Tibial nerve (tissue), 4 donors: ENCODE measurements around the gene ATP11A. TPM values are rescaled to one million over a fixed set of nuclear protein-coding genes. Genes with fewer than 3 reads are reported as not detected.

Source experiments
- DNase-seq, 2 donors: peaks; one replicate each; pipeline ENCODE4 v3.0.0-alpha.2; 2019; ENCODE audit warnings: low spot score in 2 of 2
- H3K27ac ChIP-seq, 4 donors: fragments of 200-600 bp; sonication (generic) in 3 of 4; one replicate each; pipeline ENCODE4 v1.5.1; 2017 to 2019; ENCODE audit warnings: mild to moderate bottlenecking in 1 of 4
- H3K27me3 ChIP-seq, 2 donors: fragments of 200-600 bp; sonication (generic) in 1 of 2; one replicate each; pipeline versions ENCODE4 v1.5.1 to v1.6.0; 2017 to 2019
- H3K36me3 ChIP-seq, 3 donors: fragments of 200-600 bp; sonication (generic); one replicate each; pipeline ENCODE4 v1.5.1; 2018 to 2019
- H3K4me1 ChIP-seq, 4 donors: fragments of 200-600 bp; sonication (generic) in 3 of 4; one replicate each; pipeline ENCODE4 v1.5.1; 2017 to 2019
- H3K4me3 ChIP-seq, 4 donors: fragments of 200-600 bp; sonication (generic) in 3 of 4; one replicate each; pipeline ENCODE4 v1.5.1; 2017 to 2019; ENCODE audit warnings: mild to moderate bottlenecking in 1 of 4, moderate library complexity in 1 of 4
- H3K9me3 ChIP-seq, 4 donors: fragments of 200-600 bp; sonication (generic) in 3 of 4; one replicate each; pipeline ENCODE4 v1.5.1; 2017 to 2019
- EP300 ChIP-seq, 2 donors: sonication (generic); formaldehyde crosslinking; IDR thresholded peaks; one replicate each; pipeline ENCODE4 v1.6.1; 2017; ENCODE audit warnings: antibody characterized with exemption in 2 of 2, mild to moderate bottlenecking in 1 of 2
- POLR2A ChIP-seq, 2 donors: fragments of 450-650 bp; IDR thresholded peaks; one replicate each; pipeline ENCODE4 v1.6.1; 2017; ENCODE audit warnings: antibody characterized with exemption in 2 of 2, mild to moderate bottlenecking in 2 of 2, moderate library complexity in 2 of 2
- WGBS, 2 donors: methylation state at CpG; one replicate each; pipeline ENCODE4 v1.1.5; 2018; 5-methylcytosine and 5-hydroxymethylcytosine counted together
- total RNA-seq, 4 donors: library from RNA; depleted of rRNA; stranded (reverse); fragments of >200 nt; gene quantifications; one replicate each; pipeline ENCODE4 v1.1.0, GENCODE V29; 2016
- TF ChIP-seq, protein P1 (sequence below), 5 experiments: fragments of 200-600 bp in 3 of 5; fragments of 450-650 bp in 2 of 5; sonication (generic) in 3 of 5; IDR thresholded peaks; one replicate each; pipeline ENCODE4 v1.5.1; 2016 to 2019; ENCODE audit warnings: antibody characterized with exemption in 5 of 5, mild to moderate bottlenecking in 3 of 5, moderate library complexity in 2 of 5

ATP11A gene
- total RNA-seq, 4 donors from 2014 or later = 24.7 to 61.5 (median 35.0) TPM

- no peaks in the 10 kb centered on the region for H3K27me3 ChIP-seq
- 87 to 88% methylated on average over 22 to 25 of the region's 25 CpGs for WGBS, 2 donors
- no peak for DNase-seq
Observed at GRCh38 chr13:112768795-112769481, 79.1 kb downstream of the ATP11A start.

GRCh38 chr13:112769615-112770014 is 79.8 kb downstream of the ATP11A start:
- DNase-seq = no peak
- Histone ChIP-seq H3K4me1 (peaks cover 0 to 5% (median 2%) of the 10 kb centered on the region in 4 donors), H3K36me3 (peaks cover 0 to 16% (median 0%) of the 10 kb centered on the region in 3 donors), H3K9me3 (no peaks in the 10 kb centered on the region), H3K4me3 (no peak overlapping the region), H3K27ac (no peak overlapping the region), H3K27me3 (no peaks in the 10 kb centered on the region)
- 83 to 85% methylated on average over 17 to 18 of the region's 18 CpGs for WGBS, 2 donors
- TF ChIP-seq EP300 (IDR thresholded peaks at IDR 0.05) = no peak
- TF ChIP-seq POLR2A (IDR thresholded peaks at IDR 0.05) = no peak
- TF ChIP-seq, protein P1, sequence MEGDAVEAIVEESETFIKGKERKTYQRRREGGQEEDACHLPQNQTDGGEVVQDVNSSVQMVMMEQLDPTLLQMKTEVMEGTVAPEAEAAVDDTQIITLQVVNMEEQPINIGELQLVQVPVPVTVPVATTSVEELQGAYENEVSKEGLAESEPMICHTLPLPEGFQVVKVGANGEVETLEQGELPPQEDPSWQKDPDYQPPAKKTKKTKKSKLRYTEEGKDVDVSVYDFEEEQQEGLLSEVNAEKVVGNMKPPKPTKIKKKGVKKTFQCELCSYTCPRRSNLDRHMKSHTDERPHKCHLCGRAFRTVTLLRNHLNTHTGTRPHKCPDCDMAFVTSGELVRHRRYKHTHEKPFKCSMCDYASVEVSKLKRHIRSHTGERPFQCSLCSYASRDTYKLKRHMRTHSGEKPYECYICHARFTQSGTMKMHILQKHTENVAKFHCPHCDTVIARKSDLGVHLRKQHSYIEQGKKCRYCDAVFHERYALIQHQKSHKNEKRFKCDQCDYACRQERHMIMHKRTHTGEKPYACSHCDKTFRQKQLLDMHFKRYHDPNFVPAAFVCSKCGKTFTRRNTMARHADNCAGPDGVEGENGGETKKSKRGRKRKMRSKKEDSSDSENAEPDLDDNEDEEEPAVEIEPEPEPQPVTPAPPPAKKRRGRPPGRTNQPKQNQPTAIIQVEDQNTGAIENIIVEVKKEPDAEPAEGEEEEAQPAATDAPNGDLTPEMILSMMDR (IDR thresholded peaks at IDR 0.05) = no peak

More at GRCh38 chr13:112768795-112769481, 79.1 kb downstream of the ATP11A start:
- Histone ChIP-seq H3K36me3 (peaks cover 0 to 11% (median 0%) of the 10 kb centered on the region in 3 donors), H3K9me3 (no peaks in the 10 kb centered on the region), H3K27ac (no peak overlapping the region), H3K4me3 (no peak overlapping the region), H3K4me1 (peaks cover 0 to 5% (median 2%) of the 10 kb centered on the region in 4 donors)
- TF ChIP-seq, protein P1 (IDR thresholded peaks at IDR 0.05) = no peak
- TF ChIP-seq POLR2A (IDR thresholded peaks at IDR 0.05) = no peak

- WGBS, 2 donors = 82 to 87% methylated on average over 26 of the region's 26 CpGs
- TF ChIP-seq POLR2A (IDR thresholded peaks at IDR 0.05) (no peak), EP300 (IDR thresholded peaks at IDR 0.05) (no peak)
- TF ChIP-seq, protein P1 (IDR thresholded peaks at IDR 0.05) = no peak
- Histone ChIP-seq H3K27me3 (no peaks in the 10 kb centered on the region), H3K4me1 (peaks cover 0 to 5% (median 2%) of the 10 kb centered on the region in 4 donors), H3K9me3 (no peaks in the 10 kb centered on the region), H3K4me3 (no peak overlapping the region), H3K36me3 (peaks cover 0 to 21% (median 0%) of the 10 kb centered on the region in 3 donors), H3K27ac (no peak overlapping the region)
- DNase-seq = no peak
Observed at GRCh38 chr13:112770504-112770903, 80.7 kb downstream of the ATP11A start.

DNA sequence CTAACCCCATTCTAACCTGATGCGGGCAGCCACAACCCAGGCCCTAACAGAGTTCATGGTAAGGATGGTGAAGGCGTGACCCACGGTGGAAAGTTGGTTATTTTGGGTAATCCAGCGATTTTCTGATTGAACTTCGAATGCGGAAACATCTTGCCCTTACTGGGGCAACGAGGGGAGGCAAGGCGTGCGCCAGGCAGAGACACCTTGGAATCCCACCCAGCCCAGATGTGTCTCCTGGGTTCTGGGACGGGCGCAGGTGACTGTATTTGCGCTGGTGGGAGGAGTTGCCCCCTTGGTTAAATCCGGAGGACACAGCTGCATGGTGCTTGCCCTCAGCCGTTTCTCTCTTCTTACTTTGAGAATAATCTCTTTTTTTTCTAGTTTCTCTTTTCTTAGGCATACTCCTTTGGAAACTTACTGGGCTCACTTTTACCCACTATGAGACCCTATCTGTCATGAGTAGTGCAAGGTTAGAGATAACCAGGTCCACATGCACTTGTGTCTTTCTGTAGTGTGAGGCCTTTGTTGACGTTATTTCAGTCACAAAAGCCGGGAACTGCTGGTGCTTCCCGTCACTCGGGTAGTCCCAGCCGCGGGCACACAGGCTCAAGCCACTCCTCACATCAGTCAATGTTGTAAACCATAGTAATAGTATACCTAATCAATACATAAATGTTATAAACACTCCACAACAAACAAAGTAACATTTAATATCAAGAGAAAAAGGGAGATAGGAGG is 81.5 kb downstream of the ATP11A start:
- Histone ChIP-seq H3K27ac (no peak overlapping the region), H3K4me3 (no peak overlapping the region), H3K27me3 (no peaks in the 10 kb centered on the region), H3K9me3 (no peaks in the 10 kb centered on the region), H3K36me3 (peaks cover 0 to 21% (median 0%) of the 10 kb centered on the region in 3 donors), H3K4me1 (peaks cover 0 to 5% (median 2%) of the 10 kb centered on the region in 4 donors)
- TF ChIP-seq POLR2A (IDR thresholded peaks at IDR 0.05) = no peak
- no peak for TF ChIP-seq EP300 (IDR thresholded peaks at IDR 0.05)
- TF ChIP-seq, protein P1 (IDR thresholded peaks at IDR 0.05) = no peak
- DNase-seq = no peak
- 92% methylated on average over 20 of the region's 20 CpGs for WGBS, 2 donors
